Hematopoietic multipotent progenitor cell treated with erythropoietin and hydrocortisone succinate and interleukin-3 and kit ligand, for 8 days (in vitro differentiated cells): Measurements from ENCODE around the gene PTPRR.

ENCODE experiments used
- DNase-seq: peaks from one replicate; pipeline ENCODE4 v3.0.0-alpha.2; 2015

The PTPRR gene, protein sequence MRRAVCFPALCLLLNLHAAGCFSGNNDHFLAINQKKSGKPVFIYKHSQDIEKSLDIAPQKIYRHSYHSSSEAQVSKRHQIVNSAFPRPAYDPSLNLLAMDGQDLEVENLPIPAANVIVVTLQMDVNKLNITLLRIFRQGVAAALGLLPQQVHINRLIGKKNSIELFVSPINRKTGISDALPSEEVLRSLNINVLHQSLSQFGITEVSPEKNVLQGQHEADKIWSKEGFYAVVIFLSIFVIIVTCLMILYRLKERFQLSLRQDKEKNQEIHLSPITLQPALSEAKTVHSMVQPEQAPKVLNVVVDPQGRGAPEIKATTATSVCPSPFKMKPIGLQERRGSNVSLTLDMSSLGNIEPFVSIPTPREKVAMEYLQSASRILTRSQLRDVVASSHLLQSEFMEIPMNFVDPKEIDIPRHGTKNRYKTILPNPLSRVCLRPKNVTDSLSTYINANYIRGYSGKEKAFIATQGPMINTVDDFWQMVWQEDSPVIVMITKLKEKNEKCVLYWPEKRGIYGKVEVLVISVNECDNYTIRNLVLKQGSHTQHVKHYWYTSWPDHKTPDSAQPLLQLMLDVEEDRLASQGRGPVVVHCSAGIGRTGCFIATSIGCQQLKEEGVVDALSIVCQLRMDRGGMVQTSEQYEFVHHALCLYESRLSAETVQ

DNA sequence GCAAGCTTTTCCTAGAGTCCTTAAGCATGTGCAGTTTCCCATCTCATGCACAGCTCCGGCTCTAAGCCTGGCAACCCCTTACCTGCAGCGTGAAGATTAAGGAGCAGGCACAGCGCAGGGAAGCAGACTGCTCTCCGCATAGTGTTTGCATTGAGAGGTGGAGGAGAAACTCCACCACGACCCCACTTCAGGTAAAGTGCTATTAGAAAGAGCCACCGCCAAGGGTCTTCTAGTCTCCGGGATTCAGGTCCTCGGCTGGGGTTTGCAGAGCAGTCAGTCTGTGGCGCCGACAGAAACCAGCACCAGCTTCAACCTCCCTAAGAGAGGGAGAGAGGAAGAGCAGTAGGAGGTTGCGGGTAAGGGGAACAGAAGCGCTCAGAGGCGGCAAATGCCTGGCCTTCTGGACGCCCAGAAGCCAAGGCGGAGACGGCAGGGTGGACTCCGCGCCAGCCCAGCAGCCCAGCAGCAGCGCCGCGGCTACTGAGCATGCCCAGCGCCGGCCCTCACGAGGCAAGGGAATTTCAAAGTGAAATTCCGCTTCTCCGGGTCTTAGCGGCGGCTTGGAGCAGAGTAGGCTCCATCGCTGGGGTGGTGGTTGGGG lies at the start of gene PTPRR:
PTPRR (minus strand) TSS at position 488 of the 601 bp plus-strand sequence; CDS start at position 140, 348 bp downstream.
- no peak for DNase-seq

DNA sequence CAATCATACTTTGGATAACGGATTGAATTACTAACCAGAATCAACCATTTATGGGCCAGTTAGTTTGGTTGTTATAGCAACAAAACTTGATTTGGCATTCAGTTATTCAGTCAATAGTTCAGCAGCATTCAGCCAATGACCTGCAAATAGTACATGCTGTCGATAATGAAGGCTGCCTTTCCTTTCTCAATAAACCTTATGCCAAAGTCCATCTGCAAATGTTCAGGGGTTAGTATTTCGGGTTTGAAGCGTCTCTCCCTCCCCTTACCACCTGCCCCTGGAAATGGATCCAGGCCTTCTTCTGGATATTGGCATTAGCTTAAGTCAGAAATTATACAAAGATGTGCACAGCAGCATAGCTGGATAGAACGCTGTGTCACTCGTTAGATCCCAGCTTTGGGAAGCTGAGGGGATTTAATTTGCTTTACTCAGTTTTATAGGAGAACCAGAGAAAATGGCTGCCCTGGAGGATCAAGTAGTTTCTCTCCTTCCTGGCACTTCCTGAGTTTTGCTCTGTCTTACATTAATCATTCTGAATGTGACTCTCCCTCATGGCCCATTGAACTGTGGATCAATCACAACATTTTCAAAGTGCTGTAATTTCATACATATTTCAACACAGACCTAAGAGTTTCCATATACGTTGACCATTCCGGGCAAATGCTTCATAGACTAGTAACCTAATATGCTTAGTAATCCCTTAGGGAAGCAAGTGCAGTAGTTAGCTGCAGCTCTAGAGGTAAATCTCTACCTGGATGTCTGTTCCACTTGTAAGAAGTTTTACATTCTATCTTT lies 46.7 kb upstream of the PTPRR start:
- DNase-seq: no peak

DNA sequence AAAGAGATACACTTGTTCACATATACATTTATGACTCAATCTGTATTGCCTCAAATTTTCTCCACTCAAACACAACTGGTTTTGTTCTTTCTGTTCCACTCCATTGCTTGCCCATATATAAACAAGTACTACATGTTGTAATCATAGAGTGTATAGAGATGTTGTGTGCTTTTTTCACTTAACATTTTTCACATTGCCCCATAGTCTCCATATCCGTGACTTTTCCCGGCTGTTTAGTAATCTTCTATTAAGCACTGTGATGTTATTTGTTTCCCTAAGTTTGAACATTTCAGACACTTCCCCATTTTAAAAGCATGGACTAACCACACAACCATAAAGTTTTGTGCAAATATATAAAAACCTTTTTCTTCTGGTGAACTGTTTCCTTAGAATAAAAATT lies 45.5 kb upstream of the PTPRR start:
- DNase-seq: no peak

DNA sequence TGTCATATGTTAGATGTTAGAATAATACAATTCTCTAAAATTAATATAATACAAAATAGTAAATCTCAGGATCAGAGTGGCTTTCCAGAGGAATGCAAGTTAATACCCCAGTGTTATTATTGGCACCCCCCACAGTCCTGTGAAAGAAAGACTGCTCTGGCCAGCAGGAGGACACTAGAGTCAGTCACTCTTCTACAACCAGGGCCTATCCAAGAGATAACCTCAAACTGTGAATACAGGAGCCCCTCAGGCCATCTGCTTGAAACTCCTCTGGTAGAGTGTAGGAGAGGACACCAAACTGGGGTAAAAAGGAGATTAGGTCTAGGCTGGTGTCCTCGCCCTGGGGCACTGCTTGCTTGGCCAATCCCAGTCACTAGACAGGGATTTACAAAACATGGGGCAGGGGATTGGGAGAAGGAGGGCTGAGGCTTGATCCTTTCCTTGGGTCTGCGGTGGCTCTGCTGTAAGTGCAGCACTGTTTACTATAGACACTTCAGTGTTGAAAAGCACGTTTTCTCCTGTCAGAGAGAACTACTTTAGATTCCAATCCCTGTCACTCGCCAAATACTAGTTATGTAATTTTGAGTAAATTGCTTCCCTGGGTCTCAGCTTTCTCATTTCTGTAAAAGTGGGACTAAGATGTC lies 44.5 kb upstream of the PTPRR start:
- DNase-seq: no peak

DNA sequence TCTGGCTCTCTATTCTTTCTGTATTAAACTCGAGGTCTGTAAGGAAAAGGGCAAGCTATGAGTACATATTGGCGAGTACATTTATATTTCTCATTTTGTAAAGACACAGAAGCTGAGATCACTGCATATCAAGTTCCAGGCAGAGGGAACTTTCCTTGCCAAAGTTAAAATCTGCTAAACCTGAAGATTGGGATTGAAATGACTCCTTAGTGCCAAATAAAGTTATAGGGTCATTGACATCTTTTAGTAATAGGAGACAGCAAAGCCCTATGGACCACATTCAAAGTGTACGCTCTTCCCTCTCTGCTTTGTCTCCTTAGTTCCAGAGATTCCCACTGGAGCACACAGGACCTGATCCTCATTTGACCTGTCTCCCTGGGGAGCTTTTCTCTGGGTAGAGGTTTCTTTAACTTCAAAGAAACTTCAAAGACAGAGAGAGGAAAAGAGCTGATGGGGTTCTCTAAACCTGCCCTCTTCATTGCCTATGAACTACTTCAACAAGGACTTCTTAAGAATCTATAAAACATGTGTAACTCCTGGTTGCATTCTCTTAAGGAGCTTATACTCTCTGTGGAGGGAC lies 42.6 kb upstream of the PTPRR start:
- DNase-seq: no peak

DNA sequence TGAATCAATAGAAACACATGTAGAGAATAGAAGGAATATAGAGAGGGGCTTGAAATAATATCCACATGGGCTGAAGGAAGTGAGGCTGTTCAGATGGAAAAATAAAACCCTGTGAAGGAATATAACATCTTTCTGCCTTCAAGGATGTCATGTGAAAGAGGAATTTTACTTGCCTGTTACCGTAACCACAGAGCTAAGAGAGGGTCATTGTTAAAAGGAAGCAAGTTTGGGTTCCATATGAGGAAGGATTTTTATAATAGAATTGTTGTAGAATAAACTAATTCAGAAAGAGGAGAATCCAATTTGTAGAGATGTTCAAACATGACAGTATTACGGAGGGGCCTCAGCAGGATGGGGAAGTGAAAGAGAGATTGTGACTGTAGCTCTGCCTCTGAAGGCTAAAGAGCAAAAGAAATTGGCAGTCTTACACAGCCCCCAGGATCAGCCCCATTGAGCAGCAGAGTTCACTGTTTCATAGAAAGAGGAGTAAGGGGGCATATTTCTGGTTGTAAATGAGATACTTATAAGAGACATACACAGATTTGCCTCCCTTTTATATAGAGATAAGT lies 41.8 kb upstream of the PTPRR start:
- no peak for DNase-seq

DNA sequence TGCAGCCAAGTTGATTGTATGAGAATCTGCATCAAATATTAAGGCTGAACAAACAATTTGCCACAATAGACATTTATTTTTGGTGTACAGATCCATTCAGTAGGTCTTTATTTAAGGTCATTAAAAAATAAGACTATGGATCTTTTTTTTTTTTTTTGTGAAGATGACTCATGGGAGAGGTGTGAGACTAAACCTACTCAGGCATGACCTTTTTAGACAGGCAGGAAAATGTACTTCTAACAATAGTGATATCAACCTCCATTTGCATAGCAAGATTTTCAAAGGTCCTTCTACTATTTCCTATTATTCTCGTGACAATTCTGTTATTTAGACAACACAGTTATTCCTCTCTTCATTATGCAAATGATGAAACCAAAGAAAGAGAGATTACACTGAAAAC lies 39.9 kb upstream of the PTPRR start:
- DNase-seq: no peak

DNA sequence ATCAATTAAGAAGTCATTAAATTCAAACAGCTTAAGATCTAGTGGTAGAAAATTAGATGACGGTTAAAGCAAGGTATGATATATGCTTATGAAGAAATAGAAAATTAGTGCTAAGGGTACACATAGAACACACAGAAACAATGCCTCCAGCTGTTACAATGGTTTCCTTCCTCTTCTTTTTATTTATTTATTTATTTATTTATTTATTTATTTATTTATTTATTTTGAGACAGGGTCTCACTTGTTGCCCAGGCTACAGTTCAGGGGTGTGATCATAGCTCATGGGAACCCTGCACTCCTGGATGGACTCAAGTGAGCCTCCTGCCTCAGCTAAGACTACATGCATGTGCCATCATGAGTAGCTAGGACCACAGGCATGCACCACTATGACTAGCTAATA lies 34.9 kb upstream of the PTPRR start:
- DNase-seq: no peak

DNA sequence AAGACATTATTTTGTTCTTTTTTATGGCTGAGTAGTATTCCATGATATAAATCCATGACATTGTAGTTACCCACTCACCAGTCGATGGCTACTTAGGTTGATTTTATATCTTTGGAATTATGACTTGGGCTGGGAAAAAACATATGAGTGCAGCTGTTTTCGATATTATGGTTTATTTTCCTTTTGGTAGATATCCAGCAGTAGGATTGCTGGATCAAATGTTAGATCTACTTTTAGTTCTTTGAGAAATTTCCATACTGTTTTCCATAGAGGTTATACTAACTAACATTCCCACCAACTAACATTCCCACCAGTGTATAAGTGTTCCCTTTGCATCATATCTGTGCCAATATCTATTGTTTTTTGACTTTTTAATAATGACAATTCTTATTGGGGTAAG lies 29.9 kb upstream of the PTPRR start:
- no peak for DNase-seq

DNA sequence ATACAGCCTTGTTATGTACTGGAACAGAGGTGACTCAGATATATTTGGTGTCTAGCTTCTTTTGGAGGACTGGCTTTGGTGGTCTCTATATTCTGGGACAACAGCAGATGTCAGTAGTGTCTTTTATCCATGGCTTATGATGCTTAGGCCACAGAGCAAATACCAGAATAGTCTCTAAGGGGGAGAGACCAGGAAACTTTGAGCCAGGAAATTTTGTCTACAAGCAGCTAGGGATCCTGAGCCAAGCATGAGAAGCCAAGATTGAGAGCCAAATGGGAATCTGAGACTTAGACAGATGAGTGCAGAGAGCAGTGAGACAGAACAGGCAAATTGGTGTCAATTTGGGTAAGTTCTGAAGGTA lies 28.4 kb upstream of the PTPRR start:
- no peak for DNase-seq

DNA sequence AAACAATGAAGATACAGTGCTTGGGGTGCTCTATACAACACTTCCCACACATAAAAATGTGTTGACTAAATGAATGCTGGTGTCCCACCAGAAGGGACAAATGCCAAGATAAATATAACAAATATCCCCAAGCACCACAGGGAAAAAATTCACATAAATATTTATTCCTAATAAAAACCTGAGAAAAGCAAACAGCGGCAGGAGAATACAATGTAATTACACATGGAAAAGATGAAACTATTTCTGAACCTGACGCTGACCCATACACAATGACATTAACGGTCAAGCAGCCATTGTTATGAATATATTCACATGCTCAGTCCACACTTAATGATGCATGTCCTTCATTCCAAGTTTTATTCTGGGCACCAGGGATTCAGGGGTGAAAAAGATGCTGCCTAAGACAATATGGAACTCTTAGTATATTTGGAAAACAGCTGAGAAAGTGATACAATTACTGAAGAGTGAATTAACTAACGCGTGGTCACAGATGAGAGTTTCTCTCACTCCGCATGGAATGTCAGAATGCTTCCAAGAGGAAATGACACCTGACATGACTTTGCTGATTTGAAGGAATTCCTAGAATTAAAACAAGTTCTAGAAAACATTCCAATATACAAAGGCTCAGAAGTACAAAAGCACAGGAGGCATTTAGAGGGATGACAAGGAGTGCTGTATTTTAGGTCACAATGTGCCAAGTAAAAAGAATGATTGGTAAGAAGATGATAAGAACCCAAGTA lies 27.9 kb upstream of the PTPRR start:
- no peak for DNase-seq

DNA sequence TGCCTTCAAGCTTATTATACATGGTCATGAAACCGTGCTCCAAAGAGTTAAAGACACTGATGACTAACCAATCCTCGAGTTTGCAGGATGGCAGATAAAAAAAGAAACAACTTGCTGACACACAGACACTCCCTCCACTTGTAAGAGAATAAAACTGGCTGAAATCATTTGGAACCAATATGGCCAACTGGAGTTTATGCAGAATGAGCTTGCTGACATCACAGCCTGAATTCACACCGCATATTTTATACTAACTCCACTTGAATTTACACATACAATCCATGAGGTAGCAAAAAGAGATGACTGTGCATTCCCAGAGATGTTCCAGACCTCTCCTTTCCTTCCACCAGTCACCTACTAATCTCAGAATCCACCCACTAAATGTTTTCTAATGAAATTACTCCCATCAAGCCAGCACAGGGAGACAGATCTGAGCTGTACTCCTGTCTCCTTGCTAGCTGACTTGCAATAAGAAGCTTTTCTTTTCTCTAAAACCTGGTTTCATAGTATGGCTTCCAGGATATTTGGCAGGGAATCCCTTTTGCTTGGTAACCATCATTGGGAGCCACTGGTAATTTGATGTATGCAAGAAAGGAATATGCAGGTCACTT lies 15.8 kb upstream of the PTPRR start:
- no peak for DNase-seq

DNA sequence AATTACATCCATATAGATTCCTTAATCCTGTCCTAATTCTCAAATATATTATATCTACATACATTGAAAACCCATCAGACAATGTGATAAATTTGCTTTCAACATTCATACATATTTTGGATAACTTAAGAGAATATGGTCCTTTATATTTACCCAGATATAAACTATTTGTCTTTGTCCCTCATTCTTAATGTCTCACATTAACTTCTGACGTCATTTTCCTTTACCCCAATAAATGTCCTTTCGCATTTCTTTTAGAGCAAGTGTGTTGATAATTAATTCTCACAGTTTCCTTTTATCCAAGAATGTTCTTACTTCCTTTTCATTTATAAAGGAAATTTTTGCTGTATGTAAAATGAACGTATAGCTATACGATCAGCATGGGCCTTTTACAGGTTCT lies 12.6 kb upstream of the PTPRR start:
- DNase-seq: no peak

DNA sequence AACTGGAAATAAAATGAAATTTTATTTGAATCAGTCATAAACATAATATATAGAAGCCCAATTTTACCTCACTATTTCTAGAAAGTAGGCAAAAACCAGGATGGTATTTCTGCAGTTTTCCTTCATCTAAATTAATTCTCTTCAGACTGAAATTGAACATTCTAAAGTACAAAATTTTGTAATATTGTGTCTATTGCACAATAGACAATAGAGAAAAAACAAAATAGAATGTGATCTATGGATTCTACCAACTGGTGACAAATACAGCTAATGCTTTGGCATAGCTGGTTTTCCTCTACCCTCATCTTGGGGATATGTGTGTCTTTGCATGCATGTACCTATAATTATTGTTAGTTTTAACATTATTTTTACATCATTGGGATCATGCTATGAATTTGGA lies 8.5 kb upstream of the PTPRR start:
- DNase-seq: no peak

DNA sequence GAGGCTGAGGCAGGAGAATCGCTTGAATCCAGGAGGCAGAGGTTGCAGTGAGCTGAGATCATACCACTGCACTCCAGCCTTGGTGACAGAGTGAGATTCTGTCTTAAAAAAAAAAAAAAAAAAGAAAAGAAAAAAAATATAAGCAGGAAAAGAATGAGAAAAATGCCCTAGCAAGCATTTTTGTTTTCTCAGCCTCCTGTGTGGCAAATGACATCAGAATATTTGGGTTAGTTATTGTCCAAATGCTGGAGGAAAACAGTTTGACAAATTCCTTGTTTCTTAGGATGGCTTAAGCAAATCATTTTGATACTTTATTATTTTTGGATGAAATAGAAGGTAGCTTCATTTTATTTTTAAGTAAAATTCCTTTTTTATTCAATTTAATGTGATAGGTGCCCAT lies 7.5 kb upstream of the PTPRR start:
- DNase-seq: no peak

DNA sequence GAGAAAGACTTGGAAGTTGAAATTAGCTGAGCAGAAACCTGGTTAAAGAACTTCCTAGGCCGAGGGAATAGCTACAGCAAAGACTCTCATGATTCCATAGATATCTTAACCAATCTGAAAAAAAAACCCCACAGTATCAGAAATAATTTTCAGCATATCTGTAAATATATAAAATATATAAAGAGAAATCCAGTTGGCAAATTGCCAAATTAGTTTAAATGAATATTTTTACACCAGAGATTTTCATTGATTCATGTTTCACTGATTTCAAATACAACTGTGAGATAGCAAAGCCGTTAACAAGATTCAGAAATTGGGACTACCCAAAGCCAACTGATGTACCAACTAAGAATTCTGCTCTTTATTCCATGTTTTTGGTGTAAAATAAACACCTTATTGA lies 6.8 kb upstream of the PTPRR start:
- DNase-seq: no peak

DNA sequence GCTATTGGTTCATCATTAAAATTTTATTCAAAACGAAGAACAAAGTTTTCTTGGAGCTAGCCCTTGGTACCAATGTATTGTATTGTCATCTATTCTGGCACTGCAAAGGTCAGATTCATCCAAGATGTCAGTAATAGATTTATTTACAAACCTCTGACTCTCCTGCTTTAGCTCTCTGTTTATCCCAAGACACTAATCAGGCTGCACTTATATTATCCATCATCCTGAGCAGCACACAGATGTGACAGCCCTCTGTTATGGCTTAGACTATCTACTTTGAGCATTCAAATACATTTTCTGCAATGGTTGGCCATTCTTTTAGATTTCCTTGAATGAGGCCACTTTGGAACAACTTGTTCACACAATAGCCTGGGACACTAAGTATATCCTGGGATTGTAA lies 5.0 kb upstream of the PTPRR start:
- DNase-seq: no peak

DNA sequence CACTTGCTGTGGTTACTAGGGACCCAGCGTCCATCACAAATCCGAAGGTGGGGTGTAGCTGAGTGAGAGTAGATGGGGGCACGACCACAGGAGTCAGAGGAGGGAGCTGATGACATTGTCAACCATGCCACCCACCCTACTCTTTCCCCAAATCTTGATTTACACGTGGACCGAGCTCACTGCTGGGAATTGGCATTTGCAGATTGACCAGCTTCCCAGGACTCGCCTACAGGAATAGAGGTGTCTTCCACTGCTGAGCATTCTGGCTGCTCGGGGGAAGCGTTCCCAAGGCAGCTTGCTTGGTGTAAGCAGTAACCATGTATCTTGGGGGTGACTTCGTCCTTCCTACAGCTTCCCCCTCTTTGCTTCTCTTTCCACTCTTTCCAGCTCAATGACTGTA lies 353 bp upstream of the PTPRR start:
- DNase-seq: no peak

DNA sequence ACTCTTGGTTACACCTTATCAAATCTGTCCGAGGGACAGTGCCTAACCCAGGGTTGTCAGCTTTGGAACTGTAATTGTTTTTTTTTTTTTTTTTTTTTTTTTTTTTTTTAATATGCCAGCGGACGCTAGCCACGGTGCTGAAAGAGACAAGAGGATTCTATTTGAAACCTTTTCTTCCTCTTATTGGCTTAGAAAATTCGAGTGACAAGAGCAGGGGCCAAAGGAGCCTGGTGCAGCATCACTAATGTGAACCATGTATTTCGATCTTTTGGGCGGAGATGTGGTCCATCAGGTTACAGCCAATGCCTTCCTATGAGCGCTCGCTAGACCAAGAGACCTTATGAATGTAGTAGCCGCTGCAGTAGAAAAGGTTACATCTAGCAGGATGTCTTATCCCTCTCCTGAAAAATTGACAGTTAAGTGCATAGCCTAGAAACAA lies 922 bp downstream of the PTPRR start:
- no peak for DNase-seq

DNA sequence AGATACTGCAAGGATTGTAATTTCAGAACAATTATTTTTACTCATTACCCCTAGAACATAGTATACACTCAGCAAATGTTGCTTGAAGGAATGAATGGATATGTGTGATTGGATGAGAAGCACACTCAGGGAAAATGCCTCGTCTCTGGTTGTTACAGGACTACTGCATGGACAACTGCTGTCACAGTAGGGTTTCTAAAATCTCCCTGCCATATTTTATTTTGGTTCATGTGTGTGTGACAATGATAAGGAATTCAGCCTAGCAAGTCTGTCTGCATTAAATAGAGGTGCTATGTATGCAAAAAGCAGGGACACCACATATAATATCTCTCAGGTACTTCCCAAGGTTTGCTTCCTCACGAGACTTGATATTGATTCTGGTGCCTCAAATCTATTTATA lies 1.4 kb downstream of the PTPRR start:
- DNase-seq: no peak

DNA sequence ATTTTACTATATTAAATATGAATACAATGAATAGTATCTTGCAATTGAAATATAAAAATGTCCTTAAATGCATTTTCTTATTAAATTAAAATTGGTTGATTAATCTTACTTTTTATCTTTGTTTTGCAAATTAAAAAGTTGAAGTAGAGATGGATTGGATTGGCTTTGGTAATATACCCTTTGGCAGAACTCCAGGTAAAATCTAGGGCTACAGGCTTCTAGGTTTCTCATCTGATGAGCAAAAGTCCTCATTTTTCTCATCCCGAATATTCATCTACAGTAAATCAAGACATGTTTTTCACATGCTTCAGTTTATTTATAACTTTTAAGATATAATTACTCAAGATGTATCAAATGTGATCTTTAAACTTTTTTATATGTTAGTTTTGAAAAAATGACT lies 2.2 kb downstream of the PTPRR start:
- no peak for DNase-seq
